T-helper 2 cell treated with Interferon-gamma antibody and Interleukin-4, amounts not matched to agents 5 μg/mL and 100 μg/mL, for 36 hours (primary cell): Measurements from ENCODE around the gene MSH6.

Experiments used
- DNase-seq: peaks from one replicate; pipeline ENCODE4 v3.0.0; 2021; ENCODE audit warnings: low spot score
- H3K27ac Mint-ChIP-seq: one replicate; pipeline ENCODE4 v1.8.0; 2021; ENCODE audit warnings: mild to moderate bottlenecking, mixed read lengths
- H3K27me3 Mint-ChIP-seq: one replicate; pipeline ENCODE4 v1.8.0; 2021; ENCODE audit warnings: low read depth, mixed read lengths
- H3K36me3 Mint-ChIP-seq: one replicate; pipeline ENCODE4 v1.8.0; 2021; ENCODE audit warnings: low read depth, mixed read lengths
- H3K4me1 Mint-ChIP-seq: one replicate; pipeline ENCODE4 v1.8.0; 2021; ENCODE audit warnings: low read depth, mixed read lengths
- H3K4me3 Mint-ChIP-seq: one replicate; pipeline ENCODE4 v1.8.0; 2022; ENCODE audit warnings: mild to moderate bottlenecking, moderate library complexity, mixed read lengths
- H3K9me3 Mint-ChIP-seq: one replicate; pipeline ENCODE4 v1.8.0; 2021; ENCODE audit warnings: mixed read lengths

Gene MSH6, protein sequence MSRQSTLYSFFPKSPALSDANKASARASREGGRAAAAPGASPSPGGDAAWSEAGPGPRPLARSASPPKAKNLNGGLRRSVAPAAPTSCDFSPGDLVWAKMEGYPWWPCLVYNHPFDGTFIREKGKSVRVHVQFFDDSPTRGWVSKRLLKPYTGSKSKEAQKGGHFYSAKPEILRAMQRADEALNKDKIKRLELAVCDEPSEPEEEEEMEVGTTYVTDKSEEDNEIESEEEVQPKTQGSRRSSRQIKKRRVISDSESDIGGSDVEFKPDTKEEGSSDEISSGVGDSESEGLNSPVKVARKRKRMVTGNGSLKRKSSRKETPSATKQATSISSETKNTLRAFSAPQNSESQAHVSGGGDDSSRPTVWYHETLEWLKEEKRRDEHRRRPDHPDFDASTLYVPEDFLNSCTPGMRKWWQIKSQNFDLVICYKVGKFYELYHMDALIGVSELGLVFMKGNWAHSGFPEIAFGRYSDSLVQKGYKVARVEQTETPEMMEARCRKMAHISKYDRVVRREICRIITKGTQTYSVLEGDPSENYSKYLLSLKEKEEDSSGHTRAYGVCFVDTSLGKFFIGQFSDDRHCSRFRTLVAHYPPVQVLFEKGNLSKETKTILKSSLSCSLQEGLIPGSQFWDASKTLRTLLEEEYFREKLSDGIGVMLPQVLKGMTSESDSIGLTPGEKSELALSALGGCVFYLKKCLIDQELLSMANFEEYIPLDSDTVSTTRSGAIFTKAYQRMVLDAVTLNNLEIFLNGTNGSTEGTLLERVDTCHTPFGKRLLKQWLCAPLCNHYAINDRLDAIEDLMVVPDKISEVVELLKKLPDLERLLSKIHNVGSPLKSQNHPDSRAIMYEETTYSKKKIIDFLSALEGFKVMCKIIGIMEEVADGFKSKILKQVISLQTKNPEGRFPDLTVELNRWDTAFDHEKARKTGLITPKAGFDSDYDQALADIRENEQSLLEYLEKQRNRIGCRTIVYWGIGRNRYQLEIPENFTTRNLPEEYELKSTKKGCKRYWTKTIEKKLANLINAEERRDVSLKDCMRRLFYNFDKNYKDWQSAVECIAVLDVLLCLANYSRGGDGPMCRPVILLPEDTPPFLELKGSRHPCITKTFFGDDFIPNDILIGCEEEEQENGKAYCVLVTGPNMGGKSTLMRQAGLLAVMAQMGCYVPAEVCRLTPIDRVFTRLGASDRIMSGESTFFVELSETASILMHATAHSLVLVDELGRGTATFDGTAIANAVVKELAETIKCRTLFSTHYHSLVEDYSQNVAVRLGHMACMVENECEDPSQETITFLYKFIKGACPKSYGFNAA (N-terminal part only)

DNA sequence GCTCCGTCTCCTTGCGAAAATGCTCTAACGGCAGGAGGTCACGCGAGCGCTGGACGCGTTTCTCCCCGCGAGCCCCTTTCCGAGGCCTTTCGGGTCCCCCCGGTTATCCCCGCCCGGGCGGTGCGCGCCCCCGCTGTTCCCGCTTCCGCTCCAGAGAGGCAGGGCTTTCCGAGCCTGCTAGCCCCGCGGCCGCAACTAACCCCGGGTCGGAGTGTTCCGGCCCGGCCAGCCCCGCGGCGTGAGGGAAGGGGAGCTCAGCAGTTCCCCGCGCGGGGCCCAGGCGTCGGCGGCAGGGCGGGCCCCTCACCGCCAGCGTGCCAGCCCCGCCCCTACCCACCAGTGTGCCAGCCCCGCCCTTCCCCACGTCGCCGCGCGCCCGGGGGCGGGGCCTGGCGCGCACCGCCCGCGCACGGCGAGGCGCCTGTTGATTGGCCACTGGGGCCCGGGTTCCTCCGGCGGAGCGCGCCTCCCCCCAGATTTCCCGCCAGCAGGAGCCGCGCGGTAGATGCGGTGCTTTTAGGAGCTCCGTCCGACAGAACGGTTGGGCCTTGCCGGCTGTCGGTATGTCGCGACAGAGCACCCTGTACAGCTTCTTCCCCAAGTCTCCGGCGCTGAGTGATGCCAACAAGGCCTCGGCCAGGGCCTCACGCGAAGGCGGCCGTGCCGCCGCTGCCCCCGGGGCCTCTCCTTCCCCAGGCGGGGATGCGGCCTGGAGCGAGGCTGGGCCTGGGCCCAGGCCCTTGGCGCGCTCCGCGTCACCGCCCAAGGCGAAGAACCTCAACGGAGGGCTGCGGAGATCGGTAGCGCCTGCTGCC, at the start of gene MSH6:
TSS of gene MSH6 (plus strand) at position 475 of the 815 bp plus-strand sequence. CDS start at position 564, 89 bp downstream.
- peaks cover 18% of the 10 kb centered on the region for H3K36me3 Mint-ChIP-seq
- H3K4me1 Mint-ChIP-seq: peaks cover 15% of the 10 kb centered on the region
- H3K4me3 Mint-ChIP-seq: peak within 1 kb of the TSS; percentile 91
- H3K27ac Mint-ChIP-seq: peak within 1 kb of the TSS; percentile 93
- H3K9me3 Mint-ChIP-seq: no peaks in the 10 kb centered on the region
- peak; percentile 91 for DNase-seq
- H3K27me3 Mint-ChIP-seq: no peaks in the 10 kb centered on the region

DNA sequence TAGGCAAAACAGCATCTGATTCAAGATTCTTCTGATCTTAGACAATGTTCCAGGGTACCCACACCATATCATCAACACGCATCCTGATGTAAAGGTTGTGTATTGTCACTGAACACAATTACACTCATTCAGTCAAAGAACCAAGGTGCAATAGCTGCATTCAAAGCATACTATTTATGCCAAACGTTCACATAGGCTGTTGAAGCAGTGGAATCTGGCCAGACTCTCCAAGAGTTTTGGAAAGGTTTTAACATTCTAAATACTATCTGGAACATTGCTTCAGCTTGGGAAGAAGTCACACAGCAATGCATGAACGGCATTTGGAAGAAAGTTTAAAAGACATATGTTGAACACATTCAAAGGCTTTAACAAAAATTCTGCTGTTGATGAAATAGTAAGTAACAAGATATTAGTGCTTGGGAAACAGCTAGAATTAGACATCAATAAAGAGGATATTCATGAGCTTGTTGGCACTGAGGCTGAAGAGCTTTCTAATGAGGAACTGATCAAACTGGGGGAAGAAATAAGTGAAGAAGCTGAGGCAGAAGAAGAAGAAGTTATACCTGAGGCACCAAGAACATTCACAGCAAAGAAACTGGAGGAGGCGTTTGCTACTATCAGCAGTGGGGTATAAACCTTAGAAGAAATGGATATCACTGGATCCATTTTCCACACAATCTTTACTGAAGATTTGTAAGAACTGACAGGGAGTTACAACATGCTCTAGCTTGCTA, 47.6 kb upstream of the MSH6 start:
- no peak overlapping the region for H3K4me3 Mint-ChIP-seq
- no peak for DNase-seq
- H3K36me3 Mint-ChIP-seq: no peaks in the 10 kb centered on the region
- no peaks in the 10 kb centered on the region for H3K9me3 Mint-ChIP-seq
- no peak overlapping the region for H3K27ac Mint-ChIP-seq
- no peaks in the 10 kb centered on the region for H3K4me1 Mint-ChIP-seq
- H3K27me3 Mint-ChIP-seq: peaks cover 8% of the 10 kb centered on the region

DNA sequence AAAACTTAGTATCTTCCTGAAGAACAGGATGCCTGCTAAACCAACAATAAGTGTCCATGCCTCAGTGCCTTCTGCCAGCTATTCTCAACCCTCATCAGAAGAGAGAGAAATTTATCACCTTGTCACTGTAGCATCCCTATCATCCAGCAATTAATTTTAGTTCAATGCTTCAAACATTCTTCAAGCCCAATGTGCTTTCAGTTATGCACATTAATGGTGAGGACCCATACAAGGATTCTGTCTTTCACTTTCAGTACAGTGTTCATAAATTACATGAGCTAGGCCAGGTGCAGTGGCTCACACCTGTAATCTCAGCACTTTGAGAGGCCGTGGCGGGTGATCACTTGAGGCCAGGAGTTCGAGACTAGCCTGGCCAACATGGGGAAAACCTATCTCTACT, 47.0 kb upstream of the MSH6 start:
- Mint-ChIP-seq H3K27me3 (peaks cover 8% of the 10 kb centered on the region), H3K9me3 (no peaks in the 10 kb centered on the region), H3K27ac (no peak overlapping the region), H3K36me3 (no peaks in the 10 kb centered on the region), H3K4me3 (no peak overlapping the region), H3K4me1 (no peaks in the 10 kb centered on the region)
- DNase-seq: no peak

DNA sequence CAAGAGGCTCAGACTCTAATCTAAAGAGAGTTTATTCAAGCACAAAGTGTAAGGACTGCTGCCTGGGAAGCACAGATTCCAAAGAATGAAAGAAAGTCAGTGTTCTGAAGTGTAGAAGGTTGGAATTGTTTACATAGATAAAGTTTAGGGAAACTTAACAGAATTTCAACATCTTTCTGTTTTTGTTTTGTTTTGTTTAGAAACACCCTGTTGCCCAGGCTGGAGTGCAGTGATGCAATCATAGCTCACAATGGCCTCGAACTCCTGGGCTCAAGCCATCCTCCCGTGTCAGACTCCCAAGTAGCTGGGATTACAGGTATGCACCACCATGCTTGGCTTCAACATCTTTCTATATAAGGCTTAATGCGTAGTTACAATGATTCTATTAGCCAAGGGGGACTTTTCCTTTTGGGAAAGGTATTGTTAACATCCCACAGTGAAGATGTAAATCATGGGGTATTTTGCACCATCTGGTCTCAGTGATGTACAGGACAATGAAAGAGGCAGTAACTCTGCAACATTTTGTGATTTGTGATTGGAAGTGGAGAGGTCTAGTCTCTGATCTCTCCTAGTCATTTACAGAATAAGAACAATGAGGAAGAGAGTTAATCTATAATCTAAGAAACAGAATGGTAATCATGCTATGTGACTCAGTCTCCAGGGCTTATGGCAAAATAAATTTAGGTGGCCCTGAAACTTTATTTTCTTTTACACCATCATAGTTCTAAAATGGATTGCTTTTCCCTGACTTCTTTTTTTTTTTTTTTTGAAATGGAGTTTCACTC, 45.6 kb upstream of the MSH6 start:
- no peak overlapping the region for H3K4me3 Mint-ChIP-seq
- no peak overlapping the region for H3K27ac Mint-ChIP-seq
- H3K9me3 Mint-ChIP-seq: no peaks in the 10 kb centered on the region

DNA sequence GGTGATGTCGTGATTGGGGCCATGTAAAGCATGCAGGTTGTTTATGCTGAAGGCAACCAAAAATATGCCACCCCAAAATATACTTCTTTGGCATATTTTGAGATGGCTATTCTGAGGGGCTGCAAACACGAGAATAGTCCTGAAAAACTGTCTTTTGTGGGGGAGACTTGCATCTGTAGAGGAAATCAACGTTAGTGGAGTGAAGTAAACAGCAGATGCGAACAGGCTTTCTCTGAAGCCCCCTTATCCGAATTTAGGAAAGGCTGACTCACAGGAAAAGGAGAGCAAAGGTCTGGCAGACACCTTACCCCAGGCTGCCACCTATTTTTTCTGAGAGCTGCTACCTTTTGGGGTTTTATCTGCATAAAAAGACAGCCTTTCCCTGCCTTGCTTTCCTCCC, 44.6 kb upstream of the MSH6 start:
- DNase-seq: no peak
- Mint-ChIP-seq H3K4me1 (peaks cover 2% of the 10 kb centered on the region), H3K27me3 (peaks cover 8% of the 10 kb centered on the region), H3K36me3 (no peaks in the 10 kb centered on the region), H3K27ac (no peak overlapping the region), H3K4me3 (no peak overlapping the region), H3K9me3 (no peaks in the 10 kb centered on the region)

More for the DNA sequence above, 45.6 kb upstream of the MSH6 start:
- no peak for DNase-seq
- H3K27me3 Mint-ChIP-seq: peaks cover 8% of the 10 kb centered on the region
- H3K36me3 Mint-ChIP-seq: no peaks in the 10 kb centered on the region
- H3K4me1 Mint-ChIP-seq: peaks cover 2% of the 10 kb centered on the region

DNA sequence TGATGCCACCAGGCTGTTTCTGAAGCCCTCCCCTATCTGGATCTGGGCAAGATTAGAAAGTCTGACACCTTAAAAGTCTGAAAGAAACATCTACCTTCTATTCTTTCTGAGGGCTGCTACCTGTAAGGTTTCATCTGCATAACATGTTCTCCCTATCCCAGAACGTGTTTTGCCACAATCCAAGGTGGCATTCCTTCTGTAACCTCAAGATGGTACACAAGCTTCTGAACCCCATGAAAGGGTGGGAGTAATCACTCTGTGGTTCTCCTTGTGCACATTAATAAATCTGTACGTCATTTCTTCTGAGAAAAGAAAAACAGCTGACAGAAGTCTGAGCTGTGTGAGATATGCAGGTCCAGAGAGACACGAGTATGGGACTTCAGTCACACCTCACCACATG, 41.8 kb upstream of the MSH6 start:
- Mint-ChIP-seq H3K36me3 (no peaks in the 10 kb centered on the region), H3K27ac (no peak overlapping the region), H3K4me3 (no peak overlapping the region), H3K4me1 (peaks cover 2% of the 10 kb centered on the region), H3K9me3 (no peaks in the 10 kb centered on the region), H3K27me3 (peaks cover 12% of the 10 kb centered on the region)
- no peak for DNase-seq

DNA sequence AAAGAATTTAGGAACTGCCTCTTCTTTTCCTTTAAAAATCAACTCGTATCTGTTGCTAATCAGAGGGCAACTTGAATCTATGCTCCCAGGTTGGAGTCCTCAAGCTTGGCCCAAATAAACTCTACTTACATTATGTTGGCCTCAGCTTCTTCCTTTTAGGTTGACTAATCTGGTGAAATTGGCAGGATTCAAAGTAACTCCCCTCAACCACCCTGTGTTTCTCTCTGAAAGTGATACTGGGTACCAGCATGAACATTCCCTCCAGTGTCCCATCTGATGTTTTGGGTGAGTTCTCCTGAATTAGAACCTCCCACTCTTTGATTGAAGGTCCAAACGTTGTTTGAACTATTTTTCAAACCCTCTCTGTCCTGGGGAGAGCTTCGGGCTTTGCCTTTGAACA, 41.3 kb upstream of the MSH6 start:
- Mint-ChIP-seq H3K9me3 (peaks cover 1% of the 10 kb centered on the region), H3K4me1 (peaks cover 2% of the 10 kb centered on the region), H3K27me3 (peaks cover 12% of the 10 kb centered on the region), H3K27ac (no peak overlapping the region), H3K4me3 (no peak overlapping the region), H3K36me3 (no peaks in the 10 kb centered on the region)
- no peak for DNase-seq

DNA sequence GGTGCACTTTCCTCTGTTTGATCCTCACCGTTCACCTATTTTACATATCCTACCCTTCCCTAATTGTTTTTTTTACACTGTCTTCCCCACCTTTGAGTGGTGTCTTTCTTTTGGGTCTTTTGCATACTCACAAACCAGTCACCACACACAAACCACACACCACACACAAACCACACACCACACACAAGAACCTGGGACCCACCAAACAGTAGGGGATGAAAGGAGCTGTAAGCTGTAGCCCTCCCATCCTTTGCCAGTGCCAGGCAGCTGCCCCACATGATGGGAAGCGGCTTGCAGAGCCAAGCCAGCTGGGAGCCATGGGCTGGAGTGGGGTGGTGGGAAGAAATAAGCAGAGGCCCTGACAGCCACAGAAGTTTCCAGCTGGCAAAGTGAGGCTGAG, 38.9 kb upstream of the MSH6 start:
- Mint-ChIP-seq H3K4me3 (no peak overlapping the region), H3K9me3 (peaks cover 7% of the 10 kb centered on the region), H3K36me3 (no peaks in the 10 kb centered on the region), H3K4me1 (peaks cover 2% of the 10 kb centered on the region), H3K27ac (no peak overlapping the region), H3K27me3 (peaks cover 8% of the 10 kb centered on the region)
- no peak for DNase-seq

DNA sequence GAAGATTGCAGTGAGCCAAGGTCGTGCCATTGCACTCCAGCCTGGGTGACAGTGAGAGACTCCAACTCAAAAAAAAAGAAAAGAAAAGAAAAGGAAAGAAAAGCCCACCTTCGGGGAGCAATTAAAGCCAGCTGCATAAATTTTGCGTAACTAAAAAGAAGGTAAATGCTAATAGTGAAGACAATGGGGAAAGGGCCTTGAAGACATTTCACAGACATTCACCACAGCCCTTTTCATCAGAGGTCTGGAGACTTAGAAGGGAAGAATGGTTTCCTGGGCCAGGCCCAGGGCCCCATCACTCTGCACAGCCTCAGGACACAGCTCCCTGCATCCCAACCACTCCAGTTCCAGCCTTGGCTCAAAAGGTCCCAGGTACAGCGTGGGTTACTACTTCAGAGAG, 35.1 kb upstream of the MSH6 start:
- H3K9me3 Mint-ChIP-seq: peaks cover 7% of the 10 kb centered on the region
- H3K27me3 Mint-ChIP-seq: peaks cover 8% of the 10 kb centered on the region
- peaks cover 5% of the 10 kb centered on the region for H3K4me1 Mint-ChIP-seq
- no peak for DNase-seq
- no peak overlapping the region for H3K4me3 Mint-ChIP-seq
- H3K36me3 Mint-ChIP-seq: no peaks in the 10 kb centered on the region
- no peak overlapping the region for H3K27ac Mint-ChIP-seq

DNA sequence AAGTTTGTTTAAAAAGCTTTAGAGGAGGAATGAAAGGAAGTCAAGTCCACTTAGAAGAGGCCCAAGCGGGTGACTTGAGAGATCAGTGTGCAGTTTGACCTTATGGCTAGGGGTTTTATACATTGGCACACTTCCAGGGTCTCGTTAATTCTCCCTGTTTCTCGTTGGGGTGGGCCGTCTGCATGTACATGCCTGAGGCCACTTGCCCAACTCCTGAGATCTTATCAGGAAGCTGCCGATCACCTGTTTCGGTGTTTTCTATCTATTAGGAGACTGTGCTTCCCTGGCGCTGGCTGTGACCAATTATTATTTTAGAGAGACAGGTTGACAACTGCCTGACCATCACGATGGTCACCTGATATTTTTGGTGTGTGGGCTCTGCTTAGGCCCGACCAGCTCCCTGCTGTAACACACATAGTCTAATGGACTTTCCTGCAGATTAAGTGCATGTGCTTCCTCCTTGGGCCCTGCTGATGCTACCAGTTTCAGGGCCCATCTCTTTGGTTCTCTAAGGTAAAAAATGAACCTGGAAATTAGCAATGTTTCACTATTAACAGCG, 31.0 kb upstream of the MSH6 start:
- H3K36me3 Mint-ChIP-seq: no peaks in the 10 kb centered on the region
- H3K4me1 Mint-ChIP-seq: peaks cover 5% of the 10 kb centered on the region
- no peaks in the 10 kb centered on the region for H3K27me3 Mint-ChIP-seq
- H3K27ac Mint-ChIP-seq: no peak overlapping the region
- peaks cover 3% of the 10 kb centered on the region for H3K9me3 Mint-ChIP-seq
- H3K4me3 Mint-ChIP-seq: no peak overlapping the region
- no peak for DNase-seq

DNA sequence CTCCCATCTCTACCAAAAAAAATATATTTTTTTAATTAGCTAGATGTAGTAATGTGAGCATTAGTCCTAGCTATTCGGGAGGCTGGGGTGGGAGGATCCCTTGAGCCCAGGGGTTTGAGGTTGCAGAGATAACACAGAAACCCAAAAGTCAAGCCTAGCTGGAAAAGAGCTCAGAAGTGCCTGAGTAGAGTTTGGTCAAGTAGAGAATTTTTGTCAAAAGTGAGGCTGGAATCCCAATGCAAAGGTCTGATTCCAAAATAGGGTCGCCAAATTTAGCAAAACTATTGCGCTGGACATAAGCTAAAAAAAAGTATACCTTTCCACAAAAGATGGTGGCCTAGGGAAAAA, 15.5 kb upstream of the MSH6 start:
- H3K36me3 Mint-ChIP-seq: no peaks in the 10 kb centered on the region
- DNase-seq: no peak
- H3K9me3 Mint-ChIP-seq: no peaks in the 10 kb centered on the region
- no peaks in the 10 kb centered on the region for H3K27me3 Mint-ChIP-seq
- no peak overlapping the region for H3K4me3 Mint-ChIP-seq
- H3K27ac Mint-ChIP-seq: no peak overlapping the region
- peaks cover 7% of the 10 kb centered on the region for H3K4me1 Mint-ChIP-seq
